ENCODE data around the gene BARX1.
"Not testable (repeated sequence)": the region's sequence is repeated elsewhere in the genome, so short reads cannot be mapped to it uniquely, and the experiment has no call there.

BARX1 gene

DNA sequence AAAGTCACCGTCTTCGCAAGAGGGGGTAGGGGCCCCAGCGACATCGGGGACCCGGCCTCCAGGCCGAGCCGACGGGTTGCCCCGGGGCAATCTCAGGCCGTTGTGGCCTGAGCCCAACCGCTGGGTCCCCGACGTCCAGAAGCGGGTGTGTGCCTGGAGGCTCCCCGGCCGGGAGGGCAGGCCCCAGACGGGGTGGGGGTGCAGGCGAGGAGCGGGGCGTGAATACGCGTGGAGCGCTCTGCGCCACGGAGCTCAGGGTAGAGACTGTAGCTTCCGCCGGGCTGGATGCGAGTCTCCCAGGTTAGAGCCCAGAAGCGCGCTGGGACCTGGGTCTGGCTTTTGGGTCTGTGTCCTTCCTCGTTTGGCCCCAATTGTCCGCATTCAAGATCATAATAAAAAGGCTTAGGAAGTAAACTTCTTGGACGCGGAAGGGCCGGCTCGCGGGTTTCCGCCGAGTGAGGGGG lies 3.5 kb downstream of the BARX1 start:
- DNase-seq (ENCODE audit: low read depth): no peak

DNA sequence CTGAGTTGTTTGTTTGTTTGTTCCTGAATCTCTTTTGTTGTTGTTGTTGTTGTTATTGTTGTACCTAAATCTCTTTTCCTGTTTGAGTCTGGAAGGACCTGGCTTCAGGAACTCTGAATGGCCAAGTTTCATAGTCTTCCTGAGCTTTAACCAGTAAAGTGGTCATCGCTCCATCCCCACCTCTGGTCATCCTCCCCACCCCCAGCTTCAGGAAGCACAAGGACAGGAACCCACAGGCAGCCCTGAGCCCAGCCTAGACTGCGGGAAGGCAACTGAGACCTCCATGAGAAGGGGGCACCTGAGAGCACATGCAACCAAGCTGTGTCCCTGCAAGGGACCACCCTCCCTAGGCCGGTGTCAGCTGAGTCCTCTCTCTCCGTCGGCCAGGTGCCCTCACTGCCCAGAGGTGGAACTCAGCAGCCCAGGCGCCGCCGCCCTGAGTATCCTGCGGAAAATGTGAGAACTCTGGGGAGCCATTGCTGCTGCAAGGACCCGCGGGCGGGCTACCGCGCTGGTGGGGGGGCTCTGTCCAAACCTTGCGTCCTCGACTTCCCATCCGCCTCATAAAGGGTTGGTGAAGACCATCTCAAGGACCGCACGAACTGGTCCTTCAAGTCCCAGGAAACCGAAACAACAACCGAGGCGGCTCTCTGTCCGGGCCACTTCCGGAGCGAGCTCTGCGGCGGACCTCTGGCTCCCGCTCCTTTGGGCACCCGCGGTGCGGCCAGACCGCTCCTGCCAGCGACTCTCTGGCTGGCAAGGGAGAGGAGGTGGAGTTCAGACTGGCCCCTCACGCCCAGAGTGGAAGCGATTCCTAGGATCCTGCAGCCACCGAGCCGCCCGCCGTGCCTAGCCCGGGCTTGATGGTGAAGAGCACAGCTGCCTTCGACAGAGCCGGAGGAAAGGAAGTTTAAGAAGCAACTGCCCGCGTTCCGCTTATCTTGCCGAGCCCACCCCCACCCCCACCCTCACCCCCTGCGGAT lies 4.2 kb downstream of the BARX1 start:
- DNase-seq (ENCODE audit: low read depth): no peak

DNA sequence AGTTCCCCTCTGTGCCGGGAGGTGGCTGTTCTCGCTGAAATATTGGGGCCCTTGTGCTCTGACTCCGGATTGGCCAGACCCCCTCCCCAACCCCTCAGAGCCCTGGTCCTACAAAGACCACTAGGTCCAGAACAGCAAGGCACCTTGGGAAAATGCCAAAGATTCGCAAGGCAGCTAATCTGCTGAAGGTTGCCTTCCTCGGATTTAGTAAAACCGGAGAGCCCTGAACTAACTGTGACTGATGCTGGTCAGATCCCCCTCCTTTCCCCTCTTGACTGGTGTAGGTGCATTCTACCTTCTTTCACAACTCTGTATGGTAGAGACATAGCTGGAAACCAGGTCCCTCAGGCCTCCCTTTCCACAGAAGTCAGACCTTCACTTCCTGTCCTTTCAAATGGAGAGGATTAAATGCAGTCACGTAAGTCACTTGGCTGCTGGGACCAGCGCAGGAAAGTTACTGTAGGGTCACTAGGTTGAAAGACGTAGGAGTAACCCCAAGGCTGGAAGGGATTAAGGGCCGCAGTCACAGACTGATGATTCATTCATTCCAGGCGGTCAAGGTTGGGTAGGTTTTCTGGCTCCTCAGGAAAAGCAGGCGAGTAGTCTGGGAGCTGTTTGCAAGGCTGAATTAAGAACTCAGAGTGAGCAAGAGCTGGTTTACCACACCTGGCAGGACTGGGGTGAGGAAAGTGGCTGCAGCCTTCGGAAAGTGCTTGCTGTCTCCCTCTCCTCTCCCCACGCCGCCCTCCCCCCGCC lies 5.3 kb downstream of the BARX1 start:
- no peak for DNase-seq (ENCODE audit: low read depth)

DNA sequence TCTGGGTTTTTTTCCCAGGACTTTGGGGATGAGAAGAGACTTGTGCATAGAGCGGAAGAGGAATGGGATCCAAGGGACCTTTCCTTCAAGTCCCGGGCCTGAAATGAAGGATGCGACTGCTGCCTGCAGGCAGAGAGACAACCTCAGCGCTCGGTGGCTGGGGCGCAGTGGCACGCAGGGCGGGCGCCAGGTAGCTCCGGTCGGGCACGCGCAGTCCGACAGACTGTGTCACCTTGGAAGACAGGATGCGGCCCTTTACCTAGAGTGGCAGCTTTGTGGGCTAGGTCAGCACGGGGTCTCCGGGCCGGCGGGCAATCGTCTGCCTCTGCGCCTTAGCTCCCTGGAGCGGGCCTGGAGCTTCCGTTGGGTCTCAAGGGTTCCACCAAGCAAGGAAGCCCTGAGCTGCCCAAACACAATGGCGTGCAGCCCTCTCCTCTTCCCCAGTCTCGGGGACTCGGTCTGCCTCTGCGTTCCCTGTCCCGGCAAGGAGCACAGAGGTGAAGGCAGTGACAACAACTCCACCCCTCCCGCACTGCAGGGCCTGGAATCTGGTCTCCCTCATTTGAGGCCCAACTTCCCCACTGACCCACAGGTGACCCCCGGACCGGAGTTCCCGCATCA lies 6.0 kb downstream of the BARX1 start:
- no peak for DNase-seq (ENCODE audit: low read depth)

DNA sequence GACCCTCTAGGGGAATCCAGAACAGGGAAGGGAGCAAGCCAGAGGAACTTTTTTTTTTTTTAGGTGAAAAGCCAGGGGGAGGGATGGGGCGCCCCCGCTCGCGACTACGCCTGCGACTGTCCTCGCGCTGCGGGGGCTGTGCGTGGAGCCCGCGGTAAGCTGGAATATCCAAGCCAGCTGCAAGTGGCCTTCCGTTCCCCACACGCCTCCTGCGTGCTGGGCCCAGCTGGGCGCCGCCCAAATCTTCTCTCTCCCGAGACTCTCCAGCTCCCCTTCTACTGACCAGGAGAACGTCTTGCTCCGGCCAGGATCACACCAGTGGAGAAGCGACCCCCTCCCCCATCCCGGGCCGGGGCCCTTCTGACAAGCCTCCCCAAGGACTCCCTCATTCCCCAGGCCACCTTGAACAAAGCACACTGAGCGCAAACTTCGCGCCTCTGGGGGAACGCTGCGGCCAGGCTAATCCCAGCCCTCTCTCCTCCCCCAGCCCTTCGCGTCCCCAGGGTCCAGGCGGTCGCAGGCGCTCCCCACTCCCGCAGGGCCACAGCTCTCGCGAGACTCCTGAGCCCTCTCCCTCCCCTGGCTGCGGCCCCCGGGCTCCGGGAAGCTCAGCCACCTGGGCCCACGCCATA lies 6.6 kb downstream of the BARX1 start:
- no peak for DNase-seq (ENCODE audit: low read depth)

DNA sequence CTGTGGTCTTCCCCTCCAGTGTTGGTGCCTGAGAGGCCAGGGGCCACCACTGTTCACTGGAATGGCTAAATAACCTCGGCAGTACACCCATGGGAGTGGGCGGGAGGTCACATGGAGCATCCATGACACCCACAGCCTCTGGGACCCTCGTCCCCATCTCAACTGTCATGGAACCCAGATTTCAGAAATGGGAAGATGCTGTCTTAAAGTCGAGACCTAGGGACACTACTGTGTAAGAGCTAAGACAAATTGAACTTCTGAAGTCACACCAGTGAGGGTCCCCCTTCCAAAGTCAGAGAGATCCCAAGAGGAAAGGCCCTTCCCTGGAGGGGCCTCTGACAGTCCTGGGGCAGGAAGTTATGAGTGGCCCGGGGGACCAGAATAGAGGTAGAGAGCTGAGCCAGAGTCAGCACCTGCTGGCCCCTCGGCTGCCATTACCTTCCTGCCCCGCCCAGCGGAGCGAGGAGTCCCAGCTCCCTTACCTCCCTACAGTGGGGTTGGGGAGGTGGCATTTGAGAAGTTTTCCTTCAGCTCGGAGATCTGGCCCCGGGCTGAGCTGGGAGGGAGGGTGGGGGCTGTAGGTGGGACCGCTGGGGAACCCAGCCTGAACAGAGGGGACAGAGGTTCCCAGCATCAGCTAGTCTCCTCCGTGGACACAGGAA lies 7.6 kb downstream of the BARX1 start:
- no peak for DNase-seq (ENCODE audit: low read depth)

DNA sequence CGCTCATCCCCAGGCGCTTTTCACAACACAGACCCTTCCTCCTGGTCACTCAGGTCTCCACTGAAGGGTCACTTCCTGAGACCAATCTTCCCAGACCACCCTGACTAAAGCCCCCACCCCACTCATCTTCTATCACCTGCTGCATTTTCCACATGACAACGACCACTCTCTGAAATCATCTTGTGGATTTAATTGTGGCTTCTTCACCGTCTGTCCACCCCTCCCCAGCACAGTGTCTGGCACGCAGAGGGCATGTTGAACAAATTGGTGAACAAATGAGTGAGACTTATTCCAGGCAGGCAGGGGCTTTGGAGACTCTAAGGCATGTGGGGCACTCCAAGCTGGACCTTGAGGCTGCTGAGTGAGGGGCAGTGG lies 8.8 kb downstream of the BARX1 start:
- no peak for DNase-seq (ENCODE audit: low read depth)

DNA sequence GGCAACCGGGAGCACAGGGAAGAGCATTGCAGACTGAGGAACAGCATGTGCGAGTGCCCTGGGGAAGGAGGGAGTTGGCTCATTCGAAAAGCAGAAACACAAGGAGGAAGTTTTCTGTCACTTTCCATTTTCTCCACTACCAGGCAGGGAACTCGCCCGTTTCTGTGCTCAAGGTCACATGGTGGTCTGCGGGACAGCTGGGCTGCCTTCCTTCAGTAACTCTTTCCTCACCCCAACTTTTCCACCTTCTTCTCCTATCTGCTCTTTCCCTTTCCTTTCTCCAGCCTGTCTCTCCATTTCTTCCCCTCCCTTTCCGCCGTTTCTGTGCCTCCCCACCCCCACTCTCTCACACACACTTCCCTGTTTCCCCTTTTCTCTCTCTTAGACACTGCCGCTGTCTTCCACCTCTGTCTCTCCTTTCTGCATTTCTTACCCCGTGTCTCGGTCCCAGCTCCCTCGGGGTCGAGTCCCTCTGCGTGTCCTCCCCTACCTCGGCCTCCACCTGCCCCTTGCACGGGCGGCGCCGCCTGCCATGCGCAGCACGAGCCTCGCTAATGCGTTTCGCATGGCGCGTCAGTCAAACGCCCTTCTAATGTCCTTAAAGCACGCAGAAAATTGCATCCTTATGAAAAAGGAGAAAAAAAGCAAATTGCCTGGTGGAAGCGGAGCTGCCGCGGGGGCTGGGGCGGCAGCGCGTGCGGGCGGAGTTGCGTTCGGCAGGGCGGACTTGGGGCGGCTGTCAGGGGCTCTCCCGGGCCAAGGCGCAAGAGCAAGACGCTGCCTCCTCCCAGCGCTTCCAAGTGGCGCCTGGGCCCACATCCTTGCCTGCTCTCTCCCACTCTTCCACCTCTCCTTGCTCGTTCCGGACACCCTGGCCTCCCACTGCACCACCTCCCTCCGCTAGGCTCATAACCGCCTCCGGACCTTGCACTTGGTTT lies 9.5 kb downstream of the BARX1 start:
- no peak for DNase-seq (ENCODE audit: low read depth)

DNA sequence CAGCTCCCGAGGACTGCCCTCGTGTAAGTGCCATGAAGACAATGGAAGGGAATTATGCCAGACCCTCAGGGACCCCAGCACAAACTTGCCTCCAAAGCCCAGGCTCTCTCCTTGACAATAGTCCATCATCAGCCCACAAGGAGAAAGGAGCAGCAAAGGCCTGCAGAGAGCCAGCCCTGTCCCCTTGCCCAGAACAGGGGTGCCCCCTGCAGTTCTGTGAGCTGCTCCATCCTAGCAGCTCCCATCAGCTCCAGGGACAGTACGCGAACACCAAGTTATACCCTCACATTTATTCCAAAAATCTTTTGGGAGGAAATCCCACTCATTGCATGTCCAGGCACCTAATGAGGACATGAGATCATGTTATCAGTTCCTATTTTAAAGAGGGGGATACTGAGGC lies 11.1 kb downstream of the BARX1 start:
- no peak for DNase-seq (ENCODE audit: low read depth)

DNA sequence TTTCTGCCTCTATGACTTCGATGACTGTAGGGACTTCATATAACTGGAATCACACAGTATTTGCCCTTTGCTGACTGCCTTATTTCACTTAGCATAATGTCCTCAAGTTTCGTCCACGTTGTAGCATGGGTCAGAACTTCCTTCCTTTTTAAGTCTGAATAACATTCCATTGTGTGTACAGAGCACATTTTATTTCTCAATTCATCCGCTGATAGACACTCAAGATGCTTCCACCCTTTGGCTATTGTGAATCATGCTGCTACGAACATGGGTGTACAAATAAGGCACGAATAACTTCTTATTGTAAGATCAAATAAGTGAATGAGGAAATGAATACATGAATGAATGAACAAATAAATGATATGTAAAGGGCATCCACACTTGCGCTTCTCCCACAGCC lies 13.0 kb downstream of the BARX1 start:
- no peak for DNase-seq (ENCODE audit: low read depth)

DNA sequence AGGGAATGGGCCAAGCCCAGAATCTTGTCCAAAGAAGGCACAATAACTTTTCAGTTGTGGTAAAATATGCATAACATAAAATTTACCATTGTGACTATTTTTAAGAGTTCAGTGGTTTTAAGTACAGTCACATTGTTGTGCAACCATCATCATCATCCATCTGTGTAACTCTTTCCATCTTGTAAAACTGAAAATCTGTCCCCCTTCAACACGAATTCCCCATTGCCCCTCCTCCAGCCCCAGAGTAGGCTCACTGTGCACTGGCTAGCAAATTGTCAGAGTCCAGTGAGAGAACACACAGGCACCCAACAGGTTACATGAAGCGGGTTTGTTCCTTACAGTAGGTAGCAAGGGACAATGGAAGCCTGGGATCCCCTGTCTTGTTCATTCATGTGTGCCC lies 13.7 kb downstream of the BARX1 start:
- DNase-seq (ENCODE audit: low read depth): no peak

DNA sequence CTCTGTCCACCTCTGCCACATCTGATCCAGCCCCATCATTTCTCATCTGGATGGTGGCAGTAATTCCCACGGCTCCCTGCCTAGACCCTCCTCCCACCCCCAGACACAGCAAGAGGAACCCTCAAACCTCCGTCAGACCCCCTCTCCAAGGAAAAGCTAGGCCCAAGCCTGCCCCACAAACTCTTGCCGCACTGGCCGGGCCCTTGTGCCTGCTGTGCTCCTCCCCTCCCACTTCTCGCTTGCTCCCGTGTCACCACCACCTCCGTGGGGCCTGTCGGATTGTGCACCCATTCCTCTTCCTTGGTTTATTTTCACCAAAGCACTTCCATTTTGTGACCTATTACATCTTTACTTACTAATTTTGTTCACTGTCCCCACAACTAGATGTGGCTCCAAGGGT lies 14.2 kb downstream of the BARX1 start:
- DNase-seq (ENCODE audit: low read depth): no peak

DNA sequence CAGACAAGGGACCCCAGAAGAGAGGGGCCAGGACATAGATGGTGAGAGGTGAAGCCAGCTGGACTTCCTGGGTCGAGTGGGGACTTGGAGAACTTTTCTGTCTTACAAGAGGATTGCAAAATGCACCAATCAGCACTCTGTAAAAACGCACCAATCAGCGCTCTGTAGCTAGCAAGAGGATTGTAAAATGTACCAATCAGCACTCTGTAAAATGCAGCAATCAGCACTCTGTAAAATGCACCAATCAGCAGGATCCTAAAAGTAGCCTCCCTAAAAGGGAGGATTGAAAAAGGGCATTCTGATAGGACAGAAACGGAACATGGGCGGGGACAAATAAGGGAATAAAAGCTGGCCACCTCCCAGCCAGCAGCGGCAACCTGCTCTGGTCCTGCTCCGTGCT lies 15.6 kb downstream of the BARX1 start:
- not testable (repeated sequence) for DNase-seq (ENCODE audit: low read depth)

DNA sequence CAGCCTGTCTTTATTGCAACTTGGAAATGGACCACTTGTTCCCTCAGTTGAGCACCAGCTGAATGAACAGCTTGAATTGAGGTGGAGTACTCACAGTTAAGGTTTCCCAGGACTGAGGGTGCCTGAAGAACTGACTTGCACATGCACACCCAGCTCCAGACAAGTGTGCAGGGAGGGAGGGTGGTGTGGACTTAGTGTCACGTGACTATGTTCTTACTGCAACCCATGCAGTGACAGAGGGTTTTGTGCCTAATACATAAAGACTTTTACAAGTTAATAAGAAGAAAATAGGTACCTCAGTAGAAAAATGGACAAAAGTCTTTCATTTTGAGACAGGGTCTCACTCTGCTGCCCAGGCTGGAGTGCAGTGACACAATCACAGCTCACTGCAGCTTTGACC lies 18.0 kb downstream of the BARX1 start:
- DNase-seq (ENCODE audit: low read depth): no peak

DNA sequence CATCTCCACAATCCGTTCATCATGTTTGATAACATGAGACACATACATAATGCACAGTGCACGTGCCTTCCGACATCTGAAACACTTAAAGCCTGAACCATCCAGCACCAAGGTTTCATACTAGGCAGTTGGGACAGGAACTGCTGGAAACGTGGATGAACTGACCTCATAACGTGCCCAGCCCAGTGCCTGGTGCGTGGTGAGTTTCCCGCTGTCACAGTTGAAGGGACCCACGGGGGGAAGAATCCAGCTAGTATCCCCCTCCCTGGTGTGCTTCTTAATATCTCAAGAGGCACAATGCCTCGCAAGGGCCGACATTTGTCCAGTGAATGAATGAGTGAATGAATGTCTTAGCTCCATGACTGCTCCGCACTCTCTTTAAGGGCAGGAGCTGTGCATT lies 23.2 kb downstream of the BARX1 start:
- no peak for DNase-seq (ENCODE audit: low read depth)

DNA sequence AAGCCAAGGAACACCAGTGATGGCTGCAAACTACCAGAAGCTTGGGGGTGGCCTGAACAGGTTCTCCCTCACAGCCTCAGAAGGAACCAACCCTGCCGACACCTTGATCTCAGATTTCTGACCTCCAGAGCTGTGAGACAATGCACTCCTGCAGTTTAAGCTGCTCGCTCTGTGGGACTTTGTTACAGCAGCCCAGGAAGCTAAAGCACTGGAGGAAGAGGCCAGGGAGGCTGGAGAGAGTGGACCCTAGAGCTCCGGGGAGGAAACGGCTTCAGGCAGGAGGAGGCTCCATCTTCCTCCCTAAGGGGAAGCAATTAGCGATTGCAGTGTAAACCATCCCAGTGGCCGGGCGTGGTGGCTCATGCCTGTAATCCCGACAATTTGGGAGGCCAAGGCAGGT lies 25.1 kb downstream of the BARX1 start:
- DNase-seq (ENCODE audit: low read depth): no peak

DNA sequence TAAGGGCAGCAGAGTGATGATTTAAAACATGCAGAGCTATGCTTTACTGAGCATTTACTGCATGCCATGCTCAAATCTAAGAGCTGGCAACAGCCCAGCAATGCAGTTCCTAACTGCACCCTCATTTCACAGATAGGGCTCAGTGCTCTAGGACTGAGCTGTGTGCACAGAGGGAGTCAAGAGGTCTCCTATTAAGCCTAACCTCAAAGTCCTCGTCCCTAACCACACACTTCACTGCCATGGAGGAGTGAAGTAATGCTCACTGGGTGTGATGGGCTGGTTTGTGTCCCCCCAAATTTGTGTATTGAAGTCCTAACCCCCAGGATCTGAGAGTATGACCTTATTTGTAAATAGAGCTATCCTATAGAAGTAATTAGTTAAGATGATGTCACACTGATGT lies 25.9 kb downstream of the BARX1 start:
- no peak for DNase-seq (ENCODE audit: low read depth)

DNA sequence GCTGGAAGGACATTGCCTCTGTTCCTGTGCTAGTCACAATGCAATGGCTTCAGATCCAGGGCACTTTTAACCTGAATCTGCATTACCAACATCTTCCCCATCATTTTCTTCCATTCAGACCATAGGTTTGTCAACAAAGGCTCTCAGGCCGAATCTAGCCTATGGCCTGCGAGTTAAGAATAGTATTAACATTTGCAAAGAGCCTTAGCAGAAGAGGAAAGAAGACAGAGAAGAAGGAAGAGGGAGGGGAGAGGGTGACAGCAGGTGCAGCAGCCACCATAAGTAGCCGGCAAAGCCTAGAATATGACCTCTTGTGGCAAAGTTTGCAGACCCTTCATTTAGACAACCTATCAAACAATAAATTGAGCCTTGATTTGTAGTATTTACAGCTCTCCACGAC lies 32.6 kb downstream of the BARX1 start:
- no peak for DNase-seq (ENCODE audit: low read depth)

DNA sequence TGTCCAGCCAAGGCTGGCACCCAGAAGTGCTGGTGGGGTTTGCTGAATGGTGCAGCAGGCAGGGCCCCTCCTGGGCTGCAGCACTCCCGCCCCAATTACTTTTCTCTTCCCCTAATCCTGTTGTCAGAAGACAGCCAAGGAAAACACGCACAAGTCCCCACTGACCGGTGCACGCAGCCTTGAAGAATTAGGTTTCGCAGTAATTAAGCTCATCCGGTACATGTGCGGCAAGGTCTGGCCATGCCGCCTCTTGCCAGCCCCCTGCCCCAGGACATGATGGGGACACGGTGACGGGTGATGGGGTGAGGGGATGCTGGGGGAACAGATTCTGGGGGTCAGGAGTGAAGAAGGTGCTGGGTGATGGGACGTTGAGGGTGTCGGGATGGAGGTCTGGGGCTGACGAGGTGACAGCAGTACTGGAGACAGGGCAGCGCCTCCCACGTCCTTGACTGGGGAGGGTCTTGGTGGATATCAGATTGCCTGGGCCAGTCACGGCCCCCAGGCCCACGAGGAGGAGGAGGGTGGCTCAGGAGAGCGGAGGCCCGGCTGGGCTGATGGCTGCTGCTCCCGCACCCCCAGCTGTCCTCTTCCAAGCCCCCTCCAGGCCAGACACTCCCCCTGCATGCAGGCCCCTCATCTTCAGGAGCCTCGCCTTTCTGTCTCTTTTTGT lies 34.9 kb downstream of the BARX1 start:
- DNase-seq (ENCODE audit: low read depth): no peak

DNA sequence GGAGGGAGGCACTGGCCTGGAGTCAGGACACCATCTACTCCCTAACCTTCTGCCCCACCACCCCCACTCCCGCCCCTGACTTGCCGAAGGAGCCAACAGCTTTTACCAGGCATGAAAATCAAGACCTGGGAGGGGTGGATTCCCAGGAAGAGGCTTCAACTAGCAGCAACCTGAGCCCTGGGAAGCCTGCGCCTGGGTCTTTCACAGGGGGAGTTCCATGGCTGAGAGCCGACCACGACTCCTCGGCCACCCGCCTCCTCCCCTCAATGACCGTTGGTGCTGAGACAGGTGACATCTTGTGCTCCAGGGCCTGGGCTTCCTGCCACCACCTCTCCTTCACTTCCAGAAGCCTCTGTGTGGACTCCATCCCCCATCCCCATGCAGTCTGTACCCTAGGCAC lies 37.1 kb downstream of the BARX1 start:
- no peak for DNase-seq (ENCODE audit: low read depth)
